GM12865 (cell line): ENCODE measurements around the gene KLF13.

Experiments used
- DNase-seq: peaks from one replicate; pipeline ENCODE4 v3.0.0; 2010; ENCODE audit warnings: low read depth
- H3K4me3 ChIP-seq: 2 replicates; pipeline ENCODE4 v1.5.1; 2011; ENCODE audit warnings: mild to moderate bottlenecking, low read depth, low read length, control low read depth
- TF ChIP-seq, protein P1 (sequence below): IDR thresholded peaks from 2 replicates; pipeline ENCODE4 v1.5.1; 2011; ENCODE audit warnings: low read length, control low read depth, low read depth, inconsistent platforms; ENCODE audit not compliant: insufficient read depth; ENCODE audit errors: missing control alignments

KLF13 gene

DNA sequence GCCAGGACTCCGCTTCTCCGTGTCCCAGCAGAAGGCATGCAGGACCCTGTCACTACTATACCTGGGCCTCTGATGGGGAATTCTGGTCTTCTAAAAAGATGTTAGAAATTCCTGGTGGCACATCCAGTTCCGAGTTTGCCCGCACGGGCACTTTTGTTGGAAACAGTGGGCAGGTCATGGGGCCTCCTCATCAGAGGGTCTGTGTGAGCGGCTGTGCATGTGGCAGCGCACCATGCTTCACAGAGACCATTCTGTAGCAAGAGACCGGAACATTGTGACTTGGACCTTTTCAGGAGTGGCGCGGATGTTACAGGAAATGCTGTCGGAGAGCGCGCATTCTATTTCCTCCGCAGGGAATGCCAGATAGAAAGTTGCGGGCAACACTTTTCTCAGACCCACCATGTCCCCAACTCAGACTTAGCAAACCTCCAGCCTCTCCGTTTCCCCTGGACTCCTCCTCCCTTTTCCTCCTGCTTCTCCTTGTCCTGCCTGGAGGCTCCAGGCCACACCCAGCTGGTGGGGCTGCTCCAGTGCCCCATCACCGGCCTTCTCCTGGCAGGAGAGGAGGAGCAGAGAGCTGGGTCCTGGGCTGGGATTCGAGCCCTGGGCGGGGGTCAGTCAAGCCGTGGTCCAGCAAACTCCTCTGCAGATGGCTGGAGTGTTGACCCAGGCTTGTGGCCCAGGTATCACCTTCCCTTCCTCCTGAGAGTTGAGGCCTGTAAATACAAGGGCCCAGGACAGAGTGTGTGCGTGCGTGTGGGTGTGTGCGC lies 46.6 kb downstream of the KLF13 start:
- TF ChIP-seq, protein P1, sequence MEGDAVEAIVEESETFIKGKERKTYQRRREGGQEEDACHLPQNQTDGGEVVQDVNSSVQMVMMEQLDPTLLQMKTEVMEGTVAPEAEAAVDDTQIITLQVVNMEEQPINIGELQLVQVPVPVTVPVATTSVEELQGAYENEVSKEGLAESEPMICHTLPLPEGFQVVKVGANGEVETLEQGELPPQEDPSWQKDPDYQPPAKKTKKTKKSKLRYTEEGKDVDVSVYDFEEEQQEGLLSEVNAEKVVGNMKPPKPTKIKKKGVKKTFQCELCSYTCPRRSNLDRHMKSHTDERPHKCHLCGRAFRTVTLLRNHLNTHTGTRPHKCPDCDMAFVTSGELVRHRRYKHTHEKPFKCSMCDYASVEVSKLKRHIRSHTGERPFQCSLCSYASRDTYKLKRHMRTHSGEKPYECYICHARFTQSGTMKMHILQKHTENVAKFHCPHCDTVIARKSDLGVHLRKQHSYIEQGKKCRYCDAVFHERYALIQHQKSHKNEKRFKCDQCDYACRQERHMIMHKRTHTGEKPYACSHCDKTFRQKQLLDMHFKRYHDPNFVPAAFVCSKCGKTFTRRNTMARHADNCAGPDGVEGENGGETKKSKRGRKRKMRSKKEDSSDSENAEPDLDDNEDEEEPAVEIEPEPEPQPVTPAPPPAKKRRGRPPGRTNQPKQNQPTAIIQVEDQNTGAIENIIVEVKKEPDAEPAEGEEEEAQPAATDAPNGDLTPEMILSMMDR = no peak
- no peak for DNase-seq
- H3K4me3 ChIP-seq = no peak overlapping the region

DNA sequence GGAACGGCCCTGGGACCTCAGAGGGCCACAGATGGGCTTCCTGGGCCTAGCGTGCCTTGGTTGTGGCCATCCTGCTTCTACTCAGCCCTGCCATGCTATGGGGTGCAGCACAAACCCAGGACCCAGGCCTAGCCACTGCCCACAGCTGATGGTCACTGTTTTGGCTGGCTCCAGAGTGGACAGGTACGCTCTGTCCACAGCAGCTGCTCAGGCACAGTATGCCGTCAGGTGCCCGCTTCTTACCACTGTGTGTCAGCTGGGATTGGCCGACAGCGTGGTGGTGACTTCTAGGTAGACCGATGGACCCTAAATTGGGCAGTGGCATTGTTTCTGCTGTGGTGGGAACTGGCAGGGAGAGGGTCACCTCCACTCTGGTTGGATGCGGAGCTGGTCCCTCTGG lies 47.3 kb downstream of the KLF13 start:
- TF ChIP-seq, protein P1 = no peak
- no peak for DNase-seq
- H3K4me3 ChIP-seq = no peak overlapping the region

DNA sequence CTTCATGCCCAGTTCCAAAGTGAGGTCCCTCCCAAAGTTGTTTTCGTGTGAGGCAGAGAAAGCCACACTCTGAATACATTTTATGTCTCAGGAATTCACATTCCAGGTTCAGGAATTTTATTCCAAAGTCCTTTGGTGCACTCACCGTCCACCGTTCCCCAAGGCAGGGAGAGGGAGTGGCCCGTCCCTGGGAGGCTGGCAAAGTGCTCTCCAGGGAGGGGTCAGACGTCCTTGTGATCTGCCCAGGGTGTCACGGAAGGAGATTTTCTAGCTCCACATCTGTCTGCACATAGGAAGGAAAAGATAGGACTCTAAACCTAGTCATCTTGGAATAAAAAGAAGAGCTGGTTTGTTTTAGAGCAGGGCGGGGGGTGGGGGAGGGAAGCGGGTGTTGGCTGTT lies 47.9 kb downstream of the KLF13 start:
- no peak overlapping the region for H3K4me3 ChIP-seq
- TF ChIP-seq, protein P1 = no peak
- no peak for DNase-seq

DNA sequence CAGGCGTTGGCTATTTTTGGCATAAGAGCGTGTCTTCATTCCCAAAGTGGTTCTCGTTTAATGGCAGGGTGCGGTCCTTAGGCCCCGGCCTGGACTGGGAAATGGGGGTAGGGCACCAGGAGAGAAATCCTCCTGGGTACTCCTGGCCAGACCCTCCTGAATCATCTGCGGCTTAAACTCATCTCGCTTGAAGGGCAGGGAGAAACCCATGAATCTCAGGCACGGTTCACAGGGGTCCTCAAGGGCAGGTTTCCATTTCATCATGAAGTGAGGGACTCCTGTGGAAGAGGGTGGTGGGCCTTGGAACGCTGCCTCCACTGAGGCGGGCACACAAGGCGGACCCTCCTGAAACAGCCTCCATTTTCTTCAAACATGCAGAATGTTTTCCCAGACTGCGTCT lies 48.4 kb downstream of the KLF13 start:
- no peak overlapping the region for H3K4me3 ChIP-seq
- no peak for DNase-seq
- TF ChIP-seq, protein P1 = no peak

DNA sequence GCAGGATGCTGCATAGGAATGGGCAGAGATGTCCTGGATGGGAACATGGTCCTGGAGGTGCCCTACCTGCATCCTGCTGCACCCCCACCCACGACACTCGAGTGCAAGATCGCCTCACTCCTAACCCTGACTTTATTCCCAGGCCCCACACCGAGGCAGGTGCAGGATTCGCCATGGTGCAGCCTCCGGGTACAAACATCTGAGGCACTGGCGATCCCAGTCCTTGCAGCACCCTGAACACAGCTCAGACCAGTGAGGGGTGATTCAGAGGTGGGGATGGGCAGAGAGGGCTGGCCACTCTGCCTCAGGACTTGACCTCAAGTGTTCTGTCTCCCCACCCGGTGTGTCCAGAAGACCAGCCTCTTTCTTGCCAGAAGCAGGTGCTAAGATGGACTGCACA lies 49.1 kb downstream of the KLF13 start:
- TF ChIP-seq, protein P1 = no peak
- no peak overlapping the region for H3K4me3 ChIP-seq
- no peak for DNase-seq

DNA sequence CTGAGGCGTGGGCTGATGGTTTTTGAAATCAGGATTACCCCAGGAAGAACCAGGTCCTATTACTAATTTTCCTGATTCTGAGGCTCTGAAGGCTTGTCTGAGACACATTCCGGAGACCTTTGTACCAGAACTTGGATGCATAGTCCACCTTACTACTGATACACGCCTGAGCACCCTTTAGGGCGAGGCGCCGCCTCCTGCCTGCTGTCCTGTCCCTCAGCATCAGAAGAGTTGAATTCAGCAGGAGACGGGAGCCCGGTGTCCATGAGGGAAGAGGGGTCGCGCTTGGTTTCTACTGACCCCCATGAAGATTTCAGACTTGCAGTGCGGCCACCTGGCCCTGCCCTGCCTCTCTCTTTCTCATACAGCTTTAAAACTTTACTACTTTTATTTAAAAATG lies 49.9 kb downstream of the KLF13 start:
- no peak for DNase-seq
- TF ChIP-seq, protein P1 = no peak

DNA sequence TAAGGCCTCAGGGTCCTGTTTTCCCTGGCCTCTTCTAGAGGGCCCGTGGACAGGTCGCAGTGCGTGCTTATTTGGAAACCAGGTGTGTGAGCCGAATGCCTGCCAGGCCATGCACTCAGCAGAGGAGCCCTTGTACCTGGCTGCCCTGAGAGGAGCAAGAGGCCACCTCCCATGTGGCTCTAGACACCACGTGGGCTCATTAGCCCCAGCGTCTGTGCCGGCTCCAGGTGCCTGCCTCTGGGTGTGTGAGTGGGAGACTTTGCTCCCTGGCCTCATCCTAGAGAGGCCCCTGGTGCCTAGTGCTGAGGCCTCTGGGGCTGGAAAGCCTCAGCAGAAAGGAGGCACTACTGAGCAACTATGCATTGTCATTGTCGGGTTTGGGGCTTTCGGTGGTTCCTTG lies 50.4 kb downstream of the KLF13 start:
- DNase-seq = no peak
- no peak overlapping the region for H3K4me3 ChIP-seq
- TF ChIP-seq, protein P1 = no peak

More for the DNA sequence above, 49.9 kb downstream of the KLF13 start:
- H3K4me3 ChIP-seq = no peak overlapping the region
